HG02588 (cell line): Measurements from ENCODE around the gene TPCN2.
"Not testable (repeated sequence)": the region's sequence is repeated elsewhere in the genome, so short reads cannot be mapped to it uniquely, and the experiment has no call there.

Experiments
- ATAC-seq: cut with Tn5 transposase; IDR thresholded peaks from one replicate; pipeline ENCODE4 v1.9.1; 2021; ENCODE audit warnings: mild to moderate bottlenecking, moderate library complexity; ENCODE audit not compliant: unreplicated experiment

TPCN2 gene

DNA sequence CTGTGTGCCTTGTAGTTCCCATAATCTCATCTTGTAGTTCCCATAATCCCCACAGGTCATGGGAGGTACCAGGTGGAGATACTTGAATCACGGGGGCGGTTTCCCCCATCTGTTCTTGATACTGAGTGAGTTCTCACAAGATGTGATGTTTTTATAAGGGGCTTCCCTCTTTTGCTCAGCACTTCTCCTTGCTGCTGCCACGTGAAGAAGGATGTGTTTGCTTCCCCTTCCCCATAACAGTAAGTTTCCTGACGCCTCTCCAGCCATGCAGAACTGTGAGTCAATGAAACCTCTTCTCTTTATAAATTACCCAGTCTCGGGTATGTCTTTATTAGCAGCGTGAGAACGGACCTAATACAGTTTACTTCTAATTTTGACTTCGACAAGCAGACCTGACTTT lies 93.0 kb downstream of the TPCN2 start:
- no peak for ATAC-seq

DNA sequence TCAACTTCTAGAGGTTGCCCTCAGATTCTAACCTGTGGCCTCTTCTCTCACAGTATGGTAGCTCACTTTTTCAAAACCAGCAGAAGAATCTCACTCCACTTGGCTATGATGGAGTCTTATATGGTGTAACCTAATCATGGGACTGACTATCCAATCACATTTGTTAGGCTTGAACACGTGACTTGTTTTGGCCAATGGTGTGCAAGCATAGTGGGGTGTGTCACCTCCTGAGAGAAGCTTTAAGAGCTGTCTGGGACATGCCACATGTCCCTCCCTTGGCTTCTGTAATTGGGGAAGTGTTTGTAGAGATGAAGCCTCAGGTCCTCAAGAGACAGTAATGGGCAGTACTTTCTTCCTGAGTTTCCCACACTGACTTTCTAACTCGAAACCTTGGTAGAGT lies 94.2 kb downstream of the TPCN2 start:
- no peak for ATAC-seq

DNA sequence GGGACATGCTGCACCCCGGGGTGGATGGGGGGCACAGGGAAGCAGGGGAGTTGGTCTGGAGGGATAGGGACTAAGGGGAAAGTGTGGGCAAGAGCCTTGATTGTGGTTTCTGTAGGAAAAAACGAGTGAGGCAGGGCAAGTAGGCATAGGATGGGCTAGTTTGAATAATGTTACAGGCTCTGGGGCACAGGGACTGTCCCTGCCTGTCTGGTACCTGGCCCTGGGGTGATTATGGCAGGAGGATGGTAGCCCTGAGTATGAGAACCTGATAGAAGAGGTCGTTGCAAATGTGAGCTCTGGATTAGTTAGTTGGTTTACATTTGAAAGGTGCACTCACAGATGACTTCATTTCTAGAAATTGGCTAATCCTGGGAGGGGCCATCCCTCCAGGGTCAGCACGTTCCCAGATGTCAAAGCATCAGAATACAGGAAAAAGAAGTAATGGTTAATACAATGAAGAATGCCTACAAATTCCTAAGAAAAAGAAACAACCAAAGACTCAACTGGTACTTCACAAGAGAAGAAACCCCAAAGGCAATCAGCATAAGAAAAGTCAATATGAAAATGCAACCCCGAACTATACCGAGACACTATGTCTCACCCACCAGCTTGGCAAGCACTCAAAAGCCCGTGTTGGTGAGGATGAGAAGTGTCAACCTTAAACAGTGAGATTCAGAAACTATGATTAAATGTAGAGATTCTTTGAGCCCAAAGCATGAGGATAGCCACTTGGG lies 95.8 kb downstream of the TPCN2 start:
- ATAC-seq, result no peak

DNA sequence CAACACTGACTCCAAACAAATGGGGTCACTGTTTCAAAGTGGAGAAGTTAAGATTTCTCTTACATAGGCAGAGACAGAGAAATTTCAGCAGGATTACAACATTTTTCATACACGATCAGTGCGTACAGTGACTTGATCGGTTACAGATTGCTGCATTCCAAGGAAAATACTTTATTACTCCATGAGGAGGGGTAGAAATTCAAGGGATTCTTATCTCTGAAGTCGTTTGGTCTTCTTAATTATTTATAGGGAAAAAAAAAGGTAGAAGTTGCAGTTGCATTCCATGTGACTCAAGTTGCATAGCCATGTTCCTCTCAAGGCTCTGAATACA lies 96.3 kb downstream of the TPCN2 start:
- ATAC-seq, result no peak

DNA sequence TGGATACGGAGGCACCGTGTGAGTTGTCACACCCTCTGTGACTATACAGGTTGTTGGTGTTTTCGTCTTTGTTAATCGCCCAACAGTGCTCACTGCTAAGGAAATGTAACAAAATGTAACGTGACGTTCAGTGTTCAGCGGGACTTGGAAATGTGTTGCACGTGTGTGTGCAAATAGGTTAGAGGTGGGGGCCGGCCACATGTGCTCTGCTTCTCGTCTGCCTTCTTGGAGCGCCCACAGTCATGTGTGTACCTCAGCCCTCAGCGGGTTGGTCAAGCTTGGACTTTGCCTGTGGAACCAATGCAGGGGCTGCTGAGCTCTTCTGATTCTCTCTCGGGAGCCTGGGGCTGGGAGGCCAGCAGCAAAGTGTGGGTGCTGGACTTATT lies 99.6 kb downstream of the TPCN2 start:
- ATAC-seq, result no peak

DNA sequence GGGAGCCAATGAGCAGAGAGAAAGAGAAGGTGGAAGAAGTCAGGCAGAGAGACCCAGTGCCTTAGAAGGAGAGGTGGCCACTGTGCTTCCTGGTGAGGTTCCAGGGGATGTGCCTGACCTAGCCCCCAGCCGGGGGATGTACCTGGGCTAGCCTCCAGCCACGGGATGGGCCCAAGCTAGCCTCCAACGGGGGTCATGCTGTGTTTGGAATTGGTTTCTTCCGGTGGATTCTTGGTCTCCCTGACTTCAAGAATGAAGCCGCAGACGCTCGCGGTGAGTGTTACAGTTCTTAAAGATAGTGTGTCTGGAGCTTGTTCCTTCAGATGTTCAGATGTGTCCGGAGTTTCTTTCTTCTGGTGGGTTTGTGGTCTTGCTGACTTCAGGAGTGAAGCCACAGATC lies 100.1 kb downstream of the TPCN2 start:
- no peak for ATAC-seq

DNA sequence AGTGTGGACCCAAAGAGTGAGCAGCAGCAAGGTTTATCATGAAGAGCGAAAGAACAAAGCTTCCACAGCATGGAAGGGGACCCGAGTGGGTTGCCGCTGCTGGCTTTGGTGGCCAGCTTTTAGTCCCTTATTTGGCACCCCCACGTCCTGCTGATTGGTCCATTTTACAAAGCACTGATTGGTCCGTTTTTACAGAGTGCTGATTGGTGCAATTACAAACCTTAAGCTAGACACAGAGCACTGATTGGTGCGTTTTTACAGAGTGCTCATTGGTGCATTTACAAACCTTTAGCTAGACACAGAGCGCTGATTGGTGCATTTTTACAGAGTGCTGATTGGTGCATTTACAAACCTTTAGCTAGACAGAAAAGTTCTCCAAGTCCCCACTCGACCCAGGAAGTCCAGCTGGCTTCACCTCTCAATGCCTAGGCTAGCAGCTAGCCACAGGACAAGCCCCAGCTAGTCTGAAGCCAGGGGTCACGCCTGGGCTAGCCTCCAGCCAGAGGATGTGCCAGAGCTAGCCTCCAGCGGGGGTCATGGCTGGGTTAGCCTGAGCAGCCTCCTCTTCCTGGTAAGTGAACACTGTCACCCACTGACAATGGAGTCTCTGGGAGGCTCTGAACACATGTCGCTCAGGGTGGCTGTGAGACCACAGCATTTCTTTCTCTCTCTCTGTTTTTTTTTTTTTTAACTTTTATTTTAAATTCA lies 100.8 kb downstream of the TPCN2 start:
- not testable (repeated sequence) for ATAC-seq

DNA sequence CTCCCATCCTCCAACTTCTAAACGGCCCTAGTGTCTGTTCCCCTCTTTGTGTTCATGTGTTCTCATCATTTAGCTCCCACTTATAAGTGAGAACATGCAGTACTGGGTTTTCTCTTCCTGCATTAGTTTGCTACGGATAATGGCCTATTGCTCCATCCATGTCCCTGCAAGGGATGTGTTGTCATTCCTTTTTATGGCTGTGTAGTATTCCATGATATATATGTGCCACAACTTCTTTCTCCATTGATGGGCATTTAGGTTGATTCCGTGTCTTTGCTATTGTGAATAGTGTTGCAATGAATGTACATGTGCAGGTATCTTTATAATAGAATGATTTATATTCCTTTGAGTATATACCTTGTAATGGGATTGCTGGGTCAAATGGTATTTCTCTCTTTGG lies 101.4 kb downstream of the TPCN2 start:
- ATAC-seq, result no peak

DNA sequence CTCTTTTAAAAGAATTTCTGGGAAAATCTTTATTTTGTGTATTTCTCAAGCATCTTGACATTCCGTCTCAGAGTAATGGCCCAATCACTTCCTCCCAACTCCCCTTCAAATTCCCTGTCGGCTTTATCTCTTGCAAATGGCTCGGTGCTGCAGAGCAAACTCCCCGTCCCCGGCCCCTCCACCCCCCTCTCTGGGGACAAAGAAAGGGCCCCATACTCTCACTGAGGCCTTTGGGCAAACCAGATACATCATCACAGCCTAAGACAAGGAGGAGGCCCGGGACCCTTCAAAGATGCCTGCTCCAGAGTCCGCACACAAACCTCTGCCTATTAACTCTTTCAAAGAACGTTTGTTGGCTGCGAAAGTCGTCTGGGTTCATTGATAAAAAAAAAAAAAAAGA lies 103.1 kb downstream of the TPCN2 start:
- no peak for ATAC-seq

DNA sequence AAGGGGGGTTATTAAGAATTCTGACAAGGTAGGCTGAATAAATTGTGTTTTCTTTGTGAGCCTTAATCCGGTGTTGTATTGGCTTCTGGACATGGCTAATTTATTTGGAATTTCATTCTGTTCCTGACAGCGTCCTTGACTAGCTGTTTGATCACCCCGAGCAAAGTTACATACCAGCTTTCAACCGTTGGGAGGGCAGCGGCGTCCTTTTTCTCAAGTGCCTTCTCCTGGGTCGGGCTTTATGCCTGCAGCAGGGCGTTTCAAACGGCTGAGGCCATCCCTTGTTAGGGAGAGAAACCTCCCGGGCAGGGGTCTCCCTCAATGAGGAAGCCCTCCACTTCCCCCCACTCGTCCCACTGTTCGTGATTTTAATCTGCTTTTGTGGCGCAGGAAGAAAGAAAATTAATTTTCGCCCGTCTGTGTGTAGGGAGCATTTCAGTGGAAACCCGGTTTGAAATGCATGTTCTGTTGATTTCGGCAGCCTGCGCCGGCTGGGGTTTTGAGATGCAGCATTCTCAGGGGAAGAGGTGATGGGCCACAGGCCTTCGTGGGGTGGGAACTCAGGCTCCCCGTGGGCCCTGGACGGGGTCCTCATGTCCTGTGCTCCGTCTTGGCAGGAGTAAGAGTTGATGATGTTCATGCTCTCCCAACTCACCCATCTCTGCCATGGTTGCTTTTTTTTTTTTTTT lies 104.1 kb downstream of the TPCN2 start:
- ATAC-seq, result no peak

DNA sequence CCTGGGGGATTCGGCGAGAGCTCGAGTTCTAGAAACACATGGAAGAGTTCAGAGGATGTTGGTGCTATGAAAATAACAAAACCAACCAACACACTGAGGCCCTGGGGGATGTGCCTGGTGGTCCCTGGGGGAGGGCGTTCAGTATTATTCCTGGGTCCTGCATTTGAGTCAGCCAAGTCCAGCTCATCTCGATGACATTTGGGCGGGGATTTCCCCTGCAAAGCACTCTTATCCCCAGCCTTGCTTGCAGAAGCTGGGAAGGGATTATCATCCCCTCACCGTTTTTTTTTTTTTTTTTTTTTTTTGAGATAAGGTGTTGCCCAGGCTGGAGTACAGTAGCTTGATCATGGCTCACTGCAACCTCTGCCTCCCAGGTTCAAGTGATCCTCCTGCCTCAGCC lies 104.9 kb downstream of the TPCN2 start:
- no peak for ATAC-seq

DNA sequence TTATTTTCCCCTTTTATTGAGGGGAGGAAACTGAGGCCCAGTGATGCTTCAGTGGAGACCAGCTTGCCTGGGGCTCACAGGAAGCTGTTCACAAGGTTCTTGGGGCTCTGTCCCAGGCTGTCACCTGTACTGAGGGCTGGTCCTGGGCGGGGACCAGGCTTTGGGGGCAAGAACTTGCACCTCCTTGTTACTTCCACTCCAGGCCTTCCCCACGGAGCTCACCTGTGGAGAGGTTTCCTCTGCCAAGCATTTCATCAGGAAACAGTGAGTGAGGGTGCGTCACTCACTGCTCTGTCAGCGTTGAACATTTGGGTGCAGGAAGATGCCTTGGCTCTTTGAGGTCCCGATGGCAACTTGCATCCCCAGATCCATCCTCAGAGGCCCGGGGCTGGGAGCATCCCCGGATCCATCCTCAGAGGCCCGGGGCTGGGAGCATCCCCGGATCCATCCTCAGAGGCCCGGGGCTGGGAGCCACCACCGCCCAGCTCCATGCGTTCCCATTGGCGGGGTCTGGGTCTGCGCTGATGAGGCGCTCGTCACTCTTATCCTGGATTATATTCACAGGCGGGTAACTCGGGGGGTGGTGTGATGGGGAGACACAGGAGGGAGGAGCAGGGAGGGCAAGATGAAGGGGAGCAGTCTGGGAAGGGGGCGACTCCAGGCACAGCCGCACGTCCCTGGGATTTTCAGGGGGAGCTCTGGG lies 105.6 kb downstream of the TPCN2 start:
- no peak for ATAC-seq

DNA sequence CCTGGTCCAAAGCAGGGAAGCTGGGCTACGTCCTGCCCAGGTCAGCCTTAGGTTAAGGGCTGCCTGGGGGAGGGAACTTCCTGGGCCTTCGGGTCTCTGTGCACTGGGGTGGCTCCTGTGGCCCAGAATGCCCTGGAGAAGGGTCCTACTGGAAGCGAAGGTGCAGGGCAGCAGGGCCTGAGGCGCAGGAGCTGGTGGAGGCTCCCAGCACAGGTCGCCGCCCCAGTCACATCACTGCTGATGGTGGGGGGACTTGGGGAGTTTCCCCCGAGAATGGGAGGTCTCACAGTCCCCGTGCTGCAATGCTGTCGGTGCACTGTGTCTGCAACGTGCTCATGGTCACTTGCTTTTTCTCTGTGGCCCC lies 106.2 kb downstream of the TPCN2 start:
- ATAC-seq, result no peak

DNA sequence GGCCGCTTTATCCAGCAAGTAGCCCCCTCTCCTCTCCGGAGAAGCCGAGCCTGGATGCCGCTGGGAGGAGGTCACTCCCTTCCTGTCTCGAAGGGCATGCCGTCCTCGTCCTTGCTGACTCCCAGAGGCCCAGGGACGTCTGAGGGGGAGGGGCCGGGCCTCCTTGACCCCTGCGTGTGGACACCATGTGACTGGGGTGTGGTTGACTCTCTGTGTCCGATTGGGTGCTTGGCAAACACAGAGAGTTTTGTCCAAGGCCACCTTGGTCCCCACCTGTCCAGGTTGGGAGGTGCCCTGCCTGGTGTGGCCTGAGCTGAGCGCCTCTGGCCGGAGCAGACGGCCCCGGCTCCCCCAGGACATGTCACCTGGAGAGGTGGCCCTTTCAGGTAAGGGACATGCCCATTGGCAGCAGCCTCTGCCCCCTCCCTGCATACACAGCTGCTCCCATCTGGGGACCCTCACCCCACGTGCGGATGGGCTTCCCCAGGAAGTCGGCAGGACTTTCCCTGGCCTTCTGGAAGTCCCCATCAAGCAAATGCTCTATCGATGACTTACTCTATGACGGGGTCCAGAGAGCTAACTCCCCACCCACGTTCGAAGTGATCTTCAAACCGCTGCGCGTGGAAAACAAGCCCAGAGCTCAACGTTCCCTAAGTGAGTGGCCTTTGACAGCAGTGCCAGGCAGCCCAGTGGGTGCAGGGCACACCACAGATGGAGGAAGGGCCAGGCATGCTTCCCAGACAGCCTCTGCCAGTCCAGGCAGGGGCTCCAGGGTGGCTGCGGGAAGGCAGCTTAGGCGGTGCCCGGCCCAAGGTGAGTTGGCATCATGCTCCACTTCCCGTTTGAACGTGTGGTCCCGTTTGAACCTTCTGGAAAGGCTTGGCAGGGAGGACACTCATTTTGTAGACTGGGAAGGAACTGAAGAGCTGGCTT lies 106.8 kb downstream of the TPCN2 start, which contains the start of gene SMIM38:
SMIM38 (plus strand) TSS at position 634 of the 933 bp plus-strand sequence. CDS start 1,912 bp downstream, outside the sequence.
- ATAC-seq, result no peak

DNA sequence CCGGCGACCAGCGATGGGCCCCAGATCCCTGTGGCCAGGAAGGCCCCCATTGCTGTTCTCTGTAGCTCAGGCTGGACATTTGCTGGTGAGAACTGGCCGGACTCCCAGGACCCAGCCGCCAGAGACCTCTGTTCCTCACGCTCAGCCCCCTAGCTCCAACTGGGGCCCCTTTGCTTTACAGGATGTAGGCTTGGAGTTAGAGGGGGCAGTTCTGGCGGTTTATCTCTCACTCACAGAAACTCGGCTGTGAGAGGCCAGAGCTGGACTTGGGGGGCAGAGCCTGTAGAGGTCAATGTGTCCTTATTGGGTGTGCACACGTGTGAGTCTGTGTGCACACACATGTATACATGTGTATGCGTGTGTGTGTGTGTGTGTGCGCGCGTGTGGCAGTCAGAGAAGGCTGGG lies 107.5 kb downstream of the TPCN2 start:
- no peak for ATAC-seq

DNA sequence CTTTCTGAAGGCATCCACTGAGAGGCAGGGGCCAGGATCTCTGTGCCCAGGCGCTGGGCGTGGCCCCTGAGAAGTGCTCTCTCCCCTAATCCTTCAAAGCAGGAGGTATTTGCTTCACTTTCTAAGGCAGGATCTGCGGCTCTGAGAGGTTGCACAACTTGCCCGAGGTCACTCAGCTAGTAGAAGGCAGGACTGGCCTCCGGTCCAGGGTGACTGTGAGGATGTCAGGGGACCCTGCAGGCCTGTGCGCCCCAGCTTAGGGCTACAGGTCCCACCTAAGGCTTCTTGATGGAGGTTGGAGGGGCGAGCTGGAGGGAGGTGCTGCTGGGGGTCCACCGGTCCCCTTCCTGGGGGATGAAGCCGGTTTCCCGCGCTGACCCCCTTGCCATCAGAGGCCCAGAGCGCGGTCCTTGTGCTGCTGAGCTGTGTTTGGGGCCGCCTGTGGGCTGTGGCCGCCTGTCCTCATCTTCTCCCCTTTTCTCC lies 108.0 kb downstream of the TPCN2 start:
- no peak for ATAC-seq

DNA sequence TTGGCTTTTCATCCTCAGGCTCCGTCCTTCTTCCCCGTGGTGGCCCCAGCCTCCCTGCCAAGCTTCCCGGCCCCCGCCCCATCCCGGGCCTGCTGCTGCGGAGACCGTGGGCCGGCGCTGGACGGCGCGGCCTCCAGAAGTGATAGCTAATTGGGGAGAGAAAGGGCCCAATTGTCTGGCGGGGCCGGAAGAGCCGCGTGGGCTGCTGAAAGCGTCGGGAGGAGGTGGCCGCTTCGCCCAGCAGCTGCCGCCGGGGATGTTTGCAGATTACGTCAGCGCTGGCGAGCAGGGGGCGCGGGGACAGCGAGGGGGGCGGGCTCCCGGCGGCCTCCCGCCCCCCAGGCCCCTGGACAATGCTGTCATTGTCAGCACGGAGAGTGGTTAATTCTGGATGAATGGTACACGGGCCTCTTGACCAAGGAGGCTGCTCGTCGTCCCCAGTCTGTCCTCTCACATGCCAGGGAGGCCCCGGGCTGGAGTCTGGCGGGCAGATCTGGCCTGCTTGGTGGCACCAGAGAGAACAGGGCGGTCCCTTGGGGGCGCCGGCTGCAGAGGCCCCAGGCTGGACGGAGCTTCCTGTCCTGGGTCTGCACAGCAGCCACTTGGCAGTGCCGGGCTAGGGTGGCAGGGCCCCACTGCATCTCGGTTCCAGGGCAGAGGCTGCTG lies 108.6 kb downstream of the TPCN2 start:
- no peak for ATAC-seq

DNA sequence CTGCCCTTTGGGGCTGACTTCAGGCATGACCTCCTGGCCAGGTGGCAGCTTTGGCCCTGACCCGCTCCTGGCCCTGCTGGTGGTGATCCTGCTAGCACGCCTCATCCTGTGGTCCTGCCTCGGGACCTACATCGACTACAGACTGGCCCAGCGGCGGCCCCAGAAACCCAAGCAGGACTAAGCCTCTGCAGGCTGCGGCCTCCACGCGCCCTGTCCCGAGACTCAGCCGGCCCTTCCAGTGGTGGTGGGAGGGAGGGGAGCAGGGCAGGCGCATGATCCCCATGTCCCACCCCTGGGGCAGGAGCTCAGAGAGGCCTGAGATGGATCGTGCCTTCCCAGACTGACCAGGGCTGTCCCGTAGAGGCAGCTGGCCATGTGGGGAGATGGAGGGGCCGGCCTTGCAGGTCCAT lies 109.1 kb downstream of the TPCN2 start:
- no peak for ATAC-seq

DNA sequence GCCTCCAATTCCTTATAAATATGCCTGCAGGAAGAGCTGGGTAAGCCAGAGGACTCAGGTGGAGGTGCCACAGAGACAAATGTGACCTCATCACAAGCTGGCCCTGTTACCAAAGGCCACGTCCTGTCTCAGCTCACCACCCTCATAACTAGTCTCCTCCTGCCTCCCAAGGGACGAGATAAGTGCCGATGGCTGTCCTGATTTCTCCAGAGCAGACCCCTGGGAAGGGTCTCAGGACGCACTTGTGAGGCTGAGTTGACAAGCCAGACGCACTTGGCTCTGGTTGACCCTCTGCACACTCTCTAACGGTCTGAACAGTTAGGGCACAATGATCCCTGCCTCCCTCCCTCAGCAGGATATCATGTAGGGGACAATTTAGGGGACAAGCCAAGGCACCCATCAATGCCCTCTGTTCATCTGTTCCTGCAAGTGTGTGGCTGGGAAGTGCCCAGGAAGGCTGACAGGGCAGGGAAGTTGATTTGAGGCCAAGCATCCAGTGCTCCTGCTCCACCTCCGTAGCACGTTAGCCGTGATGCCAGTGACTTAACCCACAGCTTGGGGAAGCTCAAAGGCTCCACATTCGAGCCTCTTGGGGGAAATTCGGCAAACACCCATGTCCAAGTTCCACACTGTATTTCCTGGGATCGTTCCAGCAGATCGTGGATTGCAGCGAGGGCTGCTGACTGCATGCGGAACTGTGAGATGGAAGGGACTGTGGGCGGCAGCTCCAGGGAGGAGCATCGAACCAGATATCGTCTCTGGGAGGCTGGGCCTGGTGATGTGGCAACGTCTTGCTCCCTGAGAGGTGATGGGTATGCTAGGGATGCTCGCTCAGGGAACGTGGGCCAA lies 109.8 kb downstream of the TPCN2 start:
- no peak for ATAC-seq
